Caco-2 (cell line): ENCODE results near the gene TMEFF2. TPM values are rescaled to one million over a fixed set of nuclear protein-coding genes. Genes with fewer than 3 reads are reported as not detected.

Experiments used
- BruUV-seq: library from RNA; stranded (reverse); fragments of 400-500 nt; replicated peaks from 2 replicates; lab custom pipeline; 2021; lab: Mats Ljungman, UMichigan
- CTCF ChIA-PET: fragments of 300-600 bp; sonication (Branson Sonifier 250); formaldehyde crosslinking; loops from one replicate; lab custom pipeline; 2022; ENCODE audit warnings: antibody characterized with exemption; lab: Charles Lee
- POLR2A ChIA-PET: fragments of 300-600 bp; sonication (Branson Sonifier 250); formaldehyde crosslinking; loops from one replicate; lab custom pipeline; 2022; ENCODE audit warnings: antibody characterized with exemption; lab: Charles Lee
- DNase-seq, 2 experiments: peaks; one replicate each; pipeline versions ENCODE4 v3.0.0 to v3.0.0-alpha.2; 2020 to 2022
- H3K27me3 ChIP-seq: replicated peaks from 2 replicates; pipeline ENCODE4 v1.6.0; 2011; ENCODE audit warnings: low read length; ENCODE audit not compliant: control insufficient read depth, insufficient read depth
- H3K36me3 ChIP-seq: 2 replicates; pipeline ENCODE4 v1.5.1; 2011; ENCODE audit warnings: low read length; ENCODE audit not compliant: control insufficient read depth, insufficient read depth
- H3K4me1 ChIP-seq: fragments of 250-450 bp; sonication (Bioruptor Pico); 2 replicates; pipeline ENCODE4 v1.5.1; 2020; ENCODE audit warnings: mild to moderate bottlenecking
- H3K4me3 ChIP-seq: 2 replicates; pipeline ENCODE4 v1.5.1; 2011; ENCODE audit warnings: low read depth, mild to moderate bottlenecking, control low read depth, low read length
- H3K9me3 ChIP-seq: fragments of 250-450 bp; sonication (Bioruptor Pico); 2 replicates; pipeline ENCODE4 v1.5.1; 2020; ENCODE audit warnings: mild to moderate bottlenecking, moderate library complexity
- H3K27ac Mint-ChIP-seq: one replicate; pipeline ENCODE4 v1.8.0; 2022; ENCODE audit warnings: mixed read lengths; ENCODE audit not compliant: unreplicated experiment
- H3K27me3 Mint-ChIP-seq: one replicate; pipeline ENCODE4 v1.8.0; 2022; ENCODE audit warnings: mixed read lengths; ENCODE audit not compliant: insufficient read depth, unreplicated experiment
- H3K36me3 Mint-ChIP-seq: one replicate; pipeline ENCODE4 v1.8.0; 2022; ENCODE audit warnings: mild to moderate bottlenecking, mixed read lengths; ENCODE audit not compliant: insufficient read depth, unreplicated experiment
- H3K4me1 Mint-ChIP-seq: one replicate; pipeline ENCODE4 v1.8.0; 2022; ENCODE audit warnings: low read depth, mixed read lengths; ENCODE audit not compliant: unreplicated experiment
- H3K4me3 Mint-ChIP-seq: one replicate; pipeline ENCODE4 v1.8.0; 2022; ENCODE audit warnings: mild to moderate bottlenecking, moderate library complexity, mixed read lengths; ENCODE audit not compliant: unreplicated experiment
- H3K9me3 Mint-ChIP-seq: one replicate; pipeline ENCODE4 v1.8.0; 2022; ENCODE audit warnings: mixed read lengths; ENCODE audit not compliant: unreplicated experiment
- intact Hi-C: fragments of 100-400 bp; cut with micrococcal nuclease; formaldehyde crosslinking; loops from one replicate; pipeline ENCODE4 v1.10.0; 2022; ENCODE audit not compliant: unreplicated experiment
- total RNA-seq: library from RNA; stranded (reverse); gene quantifications from 2 replicates; pipeline ENCODE4 v1.2.3, GENCODE V29; 2022
- TF ChIP-seq, protein P1 (sequence below), 2 experiments: fragments of 200-600 bp in 1 of 2; IDR thresholded peaks; 1 replicate in 1 of 2; 2 replicates in 1 of 2; pipeline versions ENCODE4 v1.5.1 to v1.8.0; 2011 to 2022; ENCODE audit warnings: antibody characterized with exemption in 1 of 2, control low read depth in 1 of 2, inconsistent platforms in 1 of 2, low read depth in 1 of 2, low read length in 1 of 2, mild to moderate bottlenecking in 1 of 2, moderate library complexity in 1 of 2; ENCODE audit not compliant: insufficient read depth in 1 of 2, severe bottlenecking in 1 of 2, unreplicated experiment in 1 of 2

TMEFF2 gene
- total RNA-seq, 1 experiment from 2014 or later, result not detected

- H3K4me1 ChIP-seq, result no peaks in the 10 kb centered on the region
- TF ChIP-seq, protein P1, sequence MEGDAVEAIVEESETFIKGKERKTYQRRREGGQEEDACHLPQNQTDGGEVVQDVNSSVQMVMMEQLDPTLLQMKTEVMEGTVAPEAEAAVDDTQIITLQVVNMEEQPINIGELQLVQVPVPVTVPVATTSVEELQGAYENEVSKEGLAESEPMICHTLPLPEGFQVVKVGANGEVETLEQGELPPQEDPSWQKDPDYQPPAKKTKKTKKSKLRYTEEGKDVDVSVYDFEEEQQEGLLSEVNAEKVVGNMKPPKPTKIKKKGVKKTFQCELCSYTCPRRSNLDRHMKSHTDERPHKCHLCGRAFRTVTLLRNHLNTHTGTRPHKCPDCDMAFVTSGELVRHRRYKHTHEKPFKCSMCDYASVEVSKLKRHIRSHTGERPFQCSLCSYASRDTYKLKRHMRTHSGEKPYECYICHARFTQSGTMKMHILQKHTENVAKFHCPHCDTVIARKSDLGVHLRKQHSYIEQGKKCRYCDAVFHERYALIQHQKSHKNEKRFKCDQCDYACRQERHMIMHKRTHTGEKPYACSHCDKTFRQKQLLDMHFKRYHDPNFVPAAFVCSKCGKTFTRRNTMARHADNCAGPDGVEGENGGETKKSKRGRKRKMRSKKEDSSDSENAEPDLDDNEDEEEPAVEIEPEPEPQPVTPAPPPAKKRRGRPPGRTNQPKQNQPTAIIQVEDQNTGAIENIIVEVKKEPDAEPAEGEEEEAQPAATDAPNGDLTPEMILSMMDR (IDR thresholded peaks at IDR 0.05; ENCODE audit: insufficient read depth in 1 of 2, low read depth in 1 of 2, low read length in 1 of 2, severe bottlenecking in 1 of 2, unreplicated experiment in 1 of 2), result no peak
- no peaks in the 10 kb centered on the region for H3K36me3 ChIP-seq
- BruUV-seq, result no TSS peak
- ChIA-PET POLR2A (no interaction called here), CTCF (no interaction called here)
- no peak for DNase-seq
- H3K9me3 Mint-ChIP-seq, result no peaks in the 10 kb centered on the region
- H3K4me3 ChIP-seq, result no peak overlapping the region
- H3K4me3 Mint-ChIP-seq, result no peak overlapping the region
- H3K4me1 Mint-ChIP-seq, result no peaks in the 10 kb centered on the region
- no peak overlapping the region for H3K27ac Mint-ChIP-seq
- H3K9me3 ChIP-seq, result no peaks in the 10 kb centered on the region; the same call in 1 of the 2 replicates
- H3K27me3 Mint-ChIP-seq, result peaks cover 4% of the 10 kb centered on the region
- no peaks in the 10 kb centered on the region for H3K27me3 ChIP-seq
- no peaks in the 10 kb centered on the region for H3K36me3 Mint-ChIP-seq
- intact Hi-C loops, result loop anchor here (5.0 kb wide), 1 partner anchor 158 kb away; no protein-coding TSS in a partner anchor
These were observed 169.1 kb downstream of the TMEFF2 start for GRCh38 chr2:192025637-192026036.

DNA sequence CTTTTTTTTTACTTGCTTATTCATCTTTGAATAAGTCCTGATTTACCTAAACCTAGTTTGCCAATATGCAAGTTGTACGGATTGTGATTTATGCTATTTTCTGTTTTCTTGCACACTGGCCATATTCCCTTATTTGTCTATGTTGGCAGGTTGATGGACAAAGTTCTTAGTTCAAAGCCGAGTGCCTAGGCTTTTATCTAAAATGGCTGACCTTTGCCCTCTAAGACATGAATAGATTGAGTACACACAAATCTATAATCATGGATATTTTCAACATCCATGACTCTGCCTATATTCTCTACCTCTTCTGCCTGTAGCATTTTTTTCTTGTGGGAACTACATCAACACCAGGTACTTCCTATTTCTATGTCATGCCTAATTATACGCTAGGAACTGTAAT lies 171.7 kb downstream of the TMEFF2 start:
- Mint-ChIP-seq H3K4me1 (no peaks in the 10 kb centered on the region), H3K27me3 (no peaks in the 10 kb centered on the region), H3K4me3 (no peak overlapping the region), H3K27ac (no peak overlapping the region), H3K9me3 (no peaks in the 10 kb centered on the region), H3K36me3 (no peaks in the 10 kb centered on the region)
- Histone ChIP-seq H3K4me1 (no peaks in the 10 kb centered on the region), H3K27me3 (no peaks in the 10 kb centered on the region), H3K36me3 (no peaks in the 10 kb centered on the region), H3K9me3 (no peaks in the 10 kb centered on the region; the same call in 1 of the 2 replicates), H3K4me3 (no peak overlapping the region)
- no TSS peak for BruUV-seq
- intact Hi-C loops, result no loop called here
- ChIA-PET CTCF (no interaction called here), POLR2A (no interaction called here)
- no peak for DNase-seq
- TF ChIP-seq, protein P1 (IDR thresholded peaks at IDR 0.05; ENCODE audit: insufficient read depth in 1 of 2, low read depth in 1 of 2, low read length in 1 of 2, severe bottlenecking in 1 of 2, unreplicated experiment in 1 of 2), result no peak

DNA sequence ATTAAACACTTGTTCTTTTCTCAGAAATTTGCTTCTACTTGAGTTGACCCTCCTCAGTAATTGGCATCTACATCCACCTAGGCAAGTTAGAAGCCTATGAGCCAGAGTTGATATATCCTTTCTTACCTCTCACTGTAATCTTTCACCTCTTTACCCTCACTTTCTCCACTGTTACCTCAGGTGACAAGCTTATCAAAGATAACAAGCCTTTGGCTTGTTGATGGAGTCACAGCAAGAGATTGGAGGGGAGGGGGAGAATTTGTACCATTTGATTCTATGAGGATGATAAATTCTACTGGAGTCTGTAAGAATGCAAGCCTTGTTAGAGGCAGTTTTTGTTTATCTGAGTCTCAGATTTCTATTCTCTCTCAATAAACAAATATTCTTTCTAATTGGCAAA lies 176.9 kb downstream of the TMEFF2 start:
- intact Hi-C loops, result no loop called here
- Histone ChIP-seq H3K4me1 (no peaks in the 10 kb centered on the region), H3K36me3 (no peaks in the 10 kb centered on the region), H3K27me3 (no peaks in the 10 kb centered on the region), H3K4me3 (no peak overlapping the region), H3K9me3 (no peaks in the 10 kb centered on the region)
- TF ChIP-seq, protein P1 (IDR thresholded peaks at IDR 0.05; ENCODE audit: insufficient read depth in 1 of 2, low read depth in 1 of 2, low read length in 1 of 2, severe bottlenecking in 1 of 2, unreplicated experiment in 1 of 2), result no peak
- Mint-ChIP-seq H3K9me3 (no peaks in the 10 kb centered on the region), H3K27me3 (peaks cover 2% of the 10 kb centered on the region), H3K36me3 (no peaks in the 10 kb centered on the region), H3K4me3 (no peak overlapping the region), H3K27ac (no peak overlapping the region), H3K4me1 (no peaks in the 10 kb centered on the region)
- no peak for DNase-seq
- ChIA-PET POLR2A (no interaction called here), CTCF (no interaction called here)
- BruUV-seq, result no TSS peak
